GM12878 (cell line): ENCODE results near the gene PTPN13.

Experiments used
- CHD2 ChIP-seq: IDR thresholded peaks from 2 replicates; pipeline ENCODE4 v1.6.1; 2011; ENCODE audit warnings: low read depth, low read length, improper control_type of control experiment, borderline replicate concordance
- CTCF ChIP-seq, 3 experiments: IDR thresholded peaks in 2 of 3; conservative IDR thresholded peaks in 1 of 3; 2 replicates each; pipeline ENCODE4 v1.5.1; 2011; ENCODE audit warnings: low read depth in 3 of 3, low read length in 3 of 3, mild to moderate bottlenecking in 3 of 3, control low read depth in 2 of 3, moderate library complexity in 2 of 3, inconsistent platforms in 1 of 3, mixed read lengths in 1 of 3; ENCODE audit not compliant: control insufficient read depth in 2 of 3, insufficient read depth in 1 of 3; ENCODE audit errors: extremely low read depth in 1 of 3
- EGR1 ChIP-seq, 2 experiments: IDR thresholded peaks; 1 replicate in 1 of 2; 2 replicates in 1 of 2; pipeline ENCODE4 v1.6.1; 2011 to 2012; ENCODE audit warnings: low read depth in 2 of 2, low read length in 2 of 2, borderline replicate concordance in 1 of 2, mild to moderate bottlenecking in 1 of 2, moderate library complexity in 1 of 2
- EP300 ChIP-seq, 2 experiments: fragments of 150-350 bp in 1 of 2; IDR thresholded peaks; 2 replicates each; pipeline ENCODE4 v1.6.1; 2011 to 2012; ENCODE audit warnings: low read depth in 2 of 2, low read length in 2 of 2, borderline replicate concordance in 1 of 2, improper control_type of control experiment in 1 of 2, inconsistent platforms in 1 of 2; ENCODE audit not compliant: control insufficient read depth in 1 of 2
- FOS ChIP-seq: IDR thresholded peaks from 3 replicates; pipeline ENCODE4 v1.6.1; 2011; ENCODE audit warnings: borderline replicate concordance; ENCODE audit not compliant: insufficient read length; ENCODE audit errors: extremely low read depth
- LARP7 ChIP-seq: fragments of 450-650 bp; IDR thresholded peaks from 2 replicates; pipeline ENCODE4 v1.6.1; 2017; ENCODE audit warnings: mild to moderate bottlenecking
- POLR2A ChIP-seq: IDR thresholded peaks from 2 replicates; pipeline ENCODE4 v1.6.1; 2011; ENCODE audit warnings: low read depth, mild to moderate bottlenecking, low read length
- POLR2AphosphoS5 ChIP-seq: IDR thresholded peaks from 2 replicates; pipeline ENCODE4 v1.6.1; 2011; ENCODE audit warnings: mild to moderate bottlenecking, low read length, inconsistent platforms
- REST ChIP-seq: IDR thresholded peaks from 2 replicates; pipeline ENCODE4 v1.6.1; 2012; ENCODE audit warnings: mild to moderate bottlenecking, low read depth, low read length
- RFX5 ChIP-seq: IDR thresholded peaks from 2 replicates; pipeline ENCODE4 v1.6.1; 2011; ENCODE audit warnings: low read depth, low read length, improper control_type of control experiment
- TCF7 ChIP-seq: IDR thresholded peaks from 2 replicates; pipeline ENCODE4 v1.6.1; 2014; ENCODE audit warnings: antibody characterized with exemption, borderline replicate concordance
- YY1 ChIP-seq: IDR thresholded peaks from 2 replicates; pipeline ENCODE4 v1.6.1; 2011; ENCODE audit warnings: low read depth, mild to moderate bottlenecking, low read length
- ZNF207 ChIP-seq: fragments of 450-650 bp; IDR thresholded peaks from 2 replicates; pipeline ENCODE4 v1.6.1; 2014; ENCODE audit warnings: antibody characterized with exemption, mild to moderate bottlenecking, borderline replicate concordance
- ZNF384 ChIP-seq: IDR thresholded peaks from 2 replicates; pipeline ENCODE4 v1.6.1; 2012; ENCODE audit warnings: low read depth, mild to moderate bottlenecking, low read length, improper control_type of control experiment, borderline replicate concordance

- TF ChIP-seq RFX5 (no peak), EP300 (IDR thresholded peaks at IDR 0.05; ENCODE audit: borderline replicate concordance in 1 of 2, control insufficient read depth in 1 of 2, low read depth in 2 of 2, low read length in 2 of 2) (no peak), ZNF207 (no peak), LARP7 (no peak), CTCF (IDR thresholded peaks at IDR 0.05 in 2 of 3, conservative IDR thresholded peaks at IDR 0.05 in 1 of 3; ENCODE audit: control insufficient read depth in 2 of 3, extremely low read depth in 1 of 3, insufficient read depth in 1 of 3, low read depth in 3 of 3, low read length in 3 of 3) (no peak), YY1 (no peak), ZNF384 (no peak), REST (no peak), POLR2A (no peak), FOS (no peak), EGR1 (IDR thresholded peaks at IDR 0.05; ENCODE audit: borderline replicate concordance in 1 of 2, low read depth in 2 of 2, low read length in 2 of 2) (no peak), POLR2AphosphoS5 (no peak), CHD2 (no peak), TCF7 (no peak)
Observed at GRCh38 chr4:86563416-86563815, 30.7 kb upstream of the PTPN13 start.
